Vagina (tissue), 2 donors: ENCODE results near the gene EPHB6.

Experiments
- POLR2A ChIP-seq, 2 donors: fragments of 450-650 bp; IDR thresholded peaks; one replicate each; pipeline ENCODE4 v1.6.1; 2017; ENCODE audit warnings: antibody characterized with exemption in 2 of 2, mild to moderate bottlenecking in 2 of 2, moderate library complexity in 2 of 2
- POLR2AphosphoS5 ChIP-seq, 2 donors: sonication (generic); formaldehyde crosslinking; IDR thresholded peaks; one replicate each; pipeline ENCODE4 v1.9.0; 2017; ENCODE audit warnings: antibody characterized with exemption in 2 of 2, mild to moderate bottlenecking in 2 of 2, low read depth in 1 of 2; ENCODE audit not compliant: insufficient read depth in 1 of 2
- TF ChIP-seq, protein P1 (sequence below), 3 experiments: fragments of 450-650 bp in 2 of 3; fragments of 200-600 bp in 1 of 3; sonication (generic) in 1 of 3; IDR thresholded peaks; one replicate each; pipeline ENCODE4 v1.5.1; 2017 to 2019; ENCODE audit warnings: antibody characterized with exemption in 3 of 3, mild to moderate bottlenecking in 2 of 3, moderate library complexity in 2 of 3

DNA sequence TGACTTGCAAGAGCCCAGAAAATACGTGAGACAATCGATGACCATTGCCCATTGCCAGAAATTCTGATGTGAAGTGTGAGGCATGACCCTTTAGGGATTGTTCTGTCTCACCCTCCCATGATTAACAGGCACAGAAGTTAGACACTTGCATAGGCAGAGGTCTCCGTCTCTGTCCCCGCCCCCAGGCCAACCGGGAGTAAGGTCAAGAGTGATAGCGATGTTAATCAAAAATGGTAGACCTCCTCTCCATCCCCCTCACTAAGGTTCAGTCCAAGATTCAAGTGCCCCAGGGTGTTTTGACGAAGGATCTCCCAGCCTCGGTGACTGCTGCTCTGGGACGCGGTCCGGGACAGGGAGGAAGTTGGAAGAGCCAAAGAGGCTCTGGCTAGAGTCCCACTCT lies 53.4 kb downstream of the EPHB6 start:
- TF ChIP-seq, protein P1, sequence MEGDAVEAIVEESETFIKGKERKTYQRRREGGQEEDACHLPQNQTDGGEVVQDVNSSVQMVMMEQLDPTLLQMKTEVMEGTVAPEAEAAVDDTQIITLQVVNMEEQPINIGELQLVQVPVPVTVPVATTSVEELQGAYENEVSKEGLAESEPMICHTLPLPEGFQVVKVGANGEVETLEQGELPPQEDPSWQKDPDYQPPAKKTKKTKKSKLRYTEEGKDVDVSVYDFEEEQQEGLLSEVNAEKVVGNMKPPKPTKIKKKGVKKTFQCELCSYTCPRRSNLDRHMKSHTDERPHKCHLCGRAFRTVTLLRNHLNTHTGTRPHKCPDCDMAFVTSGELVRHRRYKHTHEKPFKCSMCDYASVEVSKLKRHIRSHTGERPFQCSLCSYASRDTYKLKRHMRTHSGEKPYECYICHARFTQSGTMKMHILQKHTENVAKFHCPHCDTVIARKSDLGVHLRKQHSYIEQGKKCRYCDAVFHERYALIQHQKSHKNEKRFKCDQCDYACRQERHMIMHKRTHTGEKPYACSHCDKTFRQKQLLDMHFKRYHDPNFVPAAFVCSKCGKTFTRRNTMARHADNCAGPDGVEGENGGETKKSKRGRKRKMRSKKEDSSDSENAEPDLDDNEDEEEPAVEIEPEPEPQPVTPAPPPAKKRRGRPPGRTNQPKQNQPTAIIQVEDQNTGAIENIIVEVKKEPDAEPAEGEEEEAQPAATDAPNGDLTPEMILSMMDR (IDR thresholded peaks at IDR 0.05), result no peak
- TF ChIP-seq POLR2A (IDR thresholded peaks at IDR 0.05) (no peak), POLR2AphosphoS5 (IDR thresholded peaks at IDR 0.05; ENCODE audit: insufficient read depth in 1 of 2, low read depth in 1 of 2) (no peak)
